Measurements from ENCODE around the gene CFAP46.

GRCh38 chr10:132922872-132923271 is 19.5 kb downstream of the CFAP46 start:
- no peak for TF ChIP-seq CTCF (IDR thresholded peaks at IDR 0.05; ENCODE audit: control extremely low read depth in 1 of 3, insufficient read depth in 1 of 3, low read depth in 1 of 3, low read length in 3 of 3)
- TF ChIP-seq, protein P1, sequence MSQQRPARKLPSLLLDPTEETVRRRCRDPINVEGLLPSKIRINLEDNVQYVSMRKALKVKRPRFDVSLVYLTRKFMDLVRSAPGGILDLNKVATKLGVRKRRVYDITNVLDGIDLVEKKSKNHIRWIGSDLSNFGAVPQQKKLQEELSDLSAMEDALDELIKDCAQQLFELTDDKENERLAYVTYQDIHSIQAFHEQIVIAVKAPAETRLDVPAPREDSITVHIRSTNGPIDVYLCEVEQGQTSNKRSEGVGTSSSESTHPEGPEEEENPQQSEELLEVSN (IDR thresholded peaks at IDR 0.05) = no peak
- TF ChIP-seq ATF2 (IDR thresholded peaks at IDR 0.05; ENCODE audit: low read length) = no peak
- no peak for TF ChIP-seq ZNF274 (IDR thresholded peaks at IDR 0.05; ENCODE audit: borderline replicate concordance, extremely low read depth, low read length)
- TF ChIP-seq POLR2A (IDR thresholded peaks at IDR 0.05; ENCODE audit: control extremely low read depth in 1 of 2, low read depth in 2 of 2, low read length in 2 of 2) = no peak
- no peak for TF ChIP-seq KDM5A (IDR thresholded peaks at IDR 0.05; ENCODE audit: low read length)
- TF ChIP-seq RAD21 (IDR thresholded peaks at IDR 0.05 in 1 of 2, conservative IDR thresholded peaks at IDR 0.05 in 1 of 2; ENCODE audit: low read depth in 2 of 2, low read length in 2 of 2) = no peak
- TF ChIP-seq JUND (IDR thresholded peaks at IDR 0.05; ENCODE audit: low read length) = no peak
- no peak for TF ChIP-seq CBX8 (IDR thresholded peaks at IDR 0.05; ENCODE audit: borderline replicate concordance, low read depth, low read length)
- no peak for TF ChIP-seq EGR1 (IDR thresholded peaks at IDR 0.05; ENCODE audit: borderline replicate concordance, low read depth, low read length)
- no peak for TF ChIP-seq HDAC2 (IDR thresholded peaks at IDR 0.05; ENCODE audit: borderline replicate concordance in 1 of 2, low read depth in 2 of 2, low read length in 2 of 2)
- no peak for TF ChIP-seq SP1 (IDR thresholded peaks at IDR 0.05; ENCODE audit: low read depth, low read length)
- TF ChIP-seq TAF7 (optimal IDR thresholded peaks at IDR 0.05; ENCODE audit: borderline replicate concordance, low read depth, low read length) = no peak
- TF ChIP-seq, protein P2, sequence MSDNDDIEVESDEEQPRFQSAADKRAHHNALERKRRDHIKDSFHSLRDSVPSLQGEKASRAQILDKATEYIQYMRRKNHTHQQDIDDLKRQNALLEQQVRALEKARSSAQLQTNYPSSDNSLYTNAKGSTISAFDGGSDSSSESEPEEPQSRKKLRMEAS (IDR thresholded peaks at IDR 0.05) = no peak
